ENCODE results near the gene SCYGR5.

DNA sequence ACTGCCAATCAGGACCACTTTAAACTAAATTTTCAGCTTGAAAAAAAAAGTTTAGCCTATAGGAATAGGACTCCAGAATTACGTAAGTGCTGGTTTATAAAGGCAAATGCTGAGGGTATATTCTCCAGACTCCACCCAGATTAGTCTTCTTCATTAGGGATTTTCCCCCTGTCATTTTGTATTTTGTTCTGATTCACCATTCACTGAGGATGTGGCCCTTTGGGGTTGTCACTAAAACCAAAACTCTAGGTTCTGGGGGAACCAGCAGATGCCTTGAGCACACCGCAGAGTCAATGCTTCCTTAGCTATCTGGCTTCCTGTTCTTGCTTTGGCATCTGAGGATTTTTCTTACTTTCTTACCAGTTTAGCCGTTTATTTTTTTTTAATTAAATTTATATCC lies 38.8 kb upstream of the SCYGR5 start:
- TF ChIP-seq, protein P1, sequence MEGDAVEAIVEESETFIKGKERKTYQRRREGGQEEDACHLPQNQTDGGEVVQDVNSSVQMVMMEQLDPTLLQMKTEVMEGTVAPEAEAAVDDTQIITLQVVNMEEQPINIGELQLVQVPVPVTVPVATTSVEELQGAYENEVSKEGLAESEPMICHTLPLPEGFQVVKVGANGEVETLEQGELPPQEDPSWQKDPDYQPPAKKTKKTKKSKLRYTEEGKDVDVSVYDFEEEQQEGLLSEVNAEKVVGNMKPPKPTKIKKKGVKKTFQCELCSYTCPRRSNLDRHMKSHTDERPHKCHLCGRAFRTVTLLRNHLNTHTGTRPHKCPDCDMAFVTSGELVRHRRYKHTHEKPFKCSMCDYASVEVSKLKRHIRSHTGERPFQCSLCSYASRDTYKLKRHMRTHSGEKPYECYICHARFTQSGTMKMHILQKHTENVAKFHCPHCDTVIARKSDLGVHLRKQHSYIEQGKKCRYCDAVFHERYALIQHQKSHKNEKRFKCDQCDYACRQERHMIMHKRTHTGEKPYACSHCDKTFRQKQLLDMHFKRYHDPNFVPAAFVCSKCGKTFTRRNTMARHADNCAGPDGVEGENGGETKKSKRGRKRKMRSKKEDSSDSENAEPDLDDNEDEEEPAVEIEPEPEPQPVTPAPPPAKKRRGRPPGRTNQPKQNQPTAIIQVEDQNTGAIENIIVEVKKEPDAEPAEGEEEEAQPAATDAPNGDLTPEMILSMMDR (IDR thresholded peaks at IDR 0.05; ENCODE audit: insufficient read depth, low read length, poor library complexity, severe bottlenecking), result no peak
- no peak for TF ChIP-seq EZH2phosphoT487 (conservative IDR thresholded peaks at IDR 0.05; ENCODE audit: low read length)
